Hair follicular keratinocyte (primary cell): ENCODE results near the gene KRT23. TPM values are rescaled to one million over a fixed set of nuclear protein-coding genes. Genes with fewer than 3 reads are reported as not detected.

ENCODE experiments used
- total RNA-seq: library from RNA; depleted of rRNA; stranded (reverse); fragments of >200 nt; gene quantifications from 2 replicates; pipeline ENCODE4 v1.2.3, GENCODE V29; 2015

KRT23 gene, protein sequence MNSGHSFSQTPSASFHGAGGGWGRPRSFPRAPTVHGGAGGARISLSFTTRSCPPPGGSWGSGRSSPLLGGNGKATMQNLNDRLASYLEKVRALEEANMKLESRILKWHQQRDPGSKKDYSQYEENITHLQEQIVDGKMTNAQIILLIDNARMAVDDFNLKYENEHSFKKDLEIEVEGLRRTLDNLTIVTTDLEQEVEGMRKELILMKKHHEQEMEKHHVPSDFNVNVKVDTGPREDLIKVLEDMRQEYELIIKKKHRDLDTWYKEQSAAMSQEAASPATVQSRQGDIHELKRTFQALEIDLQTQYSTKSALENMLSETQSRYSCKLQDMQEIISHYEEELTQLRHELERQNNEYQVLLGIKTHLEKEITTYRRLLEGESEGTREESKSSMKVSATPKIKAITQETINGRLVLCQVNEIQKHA
- 1.2 and 2.6 TPM in 2 replicates for total RNA-seq

DNA sequence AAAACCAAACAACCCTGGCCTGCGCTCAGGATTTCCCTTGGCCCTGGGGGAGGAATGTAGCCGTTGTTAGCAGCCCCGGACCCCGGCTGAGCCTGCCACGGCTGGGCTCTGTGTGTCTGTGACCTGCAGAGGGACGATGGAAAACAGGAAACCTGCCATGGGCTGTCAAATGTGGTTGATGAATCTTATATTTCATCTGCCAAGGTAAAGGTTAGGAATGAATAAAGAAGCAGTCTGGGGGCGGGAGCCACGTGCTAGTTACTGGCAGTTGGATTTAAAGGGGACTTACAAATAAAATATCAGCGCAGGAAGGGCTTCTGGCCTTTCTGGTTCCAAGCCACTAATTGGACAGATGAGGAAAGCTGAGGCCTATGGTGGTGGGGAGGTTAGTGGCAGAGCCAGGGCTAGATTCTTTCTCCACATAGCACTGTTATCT, at the start of gene KRT23:
Gene KRT23 (minus strand): TSS at position 263 of the 436 bp plus-strand sequence. CDS start 1,043 bp downstream, outside the sequence.

DNA sequence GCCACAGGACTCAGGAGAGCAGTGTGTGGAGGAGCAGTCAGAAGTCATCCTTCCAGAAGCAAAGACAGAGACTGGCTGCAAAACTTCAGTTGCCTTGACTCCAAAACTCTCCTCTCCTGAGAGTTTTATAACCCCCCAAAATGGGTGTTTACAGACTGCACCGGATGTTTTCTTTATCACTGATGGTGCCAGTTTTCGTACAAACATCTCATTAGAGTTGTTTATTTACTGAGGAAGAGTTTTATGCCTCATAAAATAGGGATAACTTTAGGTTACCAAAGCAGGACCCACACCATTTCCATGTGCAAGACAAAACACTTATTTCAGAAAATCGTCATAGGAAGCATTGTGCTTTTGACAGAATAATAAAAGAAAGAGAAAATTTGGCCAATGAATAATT, 46.8 kb upstream of the KRT23 start, which contains the start of gene KRT40:
Gene KRT40 (minus strand): TSS at position 101 of the 400 bp plus-strand sequence. CDS start 53 bp downstream, at position 48.

GRCh38 chr17:40966848-40967247, 29.4 kb upstream of the KRT23 start, which contains the start of gene KRT39:
Gene KRT39, minus strand, starts transcription at chr17:40966948. Its CDS starts 92 bp downstream, at chr17:40966856.

GRCh38 chr17:40884708-40885512, 52.5 kb downstream of the KRT23 start, which contains the start of gene KRT20:
Gene KRT20, minus strand, starts transcription at chr17:40885242. Its CDS starts 57 bp downstream, at chr17:40885185.

Other genes starting within 250 kb of the KRT23 start
- gene KRT24, start 233.9 kb downstream of the KRT23 start, total RNA-seq = not detected in 2 replicates
- gene KRT25, start 182.3 kb downstream of the KRT23 start, total RNA-seq = not detected in 2 replicates
- not detected in 2 replicates for gene KRT26, start 165.4 kb downstream of the KRT23 start, total RNA-seq
- not detected in 2 replicates for gene KRT27, start 155.1 kb downstream of the KRT23 start, total RNA-seq
- not detected in 2 replicates for gene KRT28, start 137.7 kb downstream of the KRT23 start, total RNA-seq
- gene KRT10, start 115.0 kb downstream of the KRT23 start, total RNA-seq = 6.3 and 28.4 TPM in 2 replicates
- gene KRT12, start 70.4 kb downstream of the KRT23 start, total RNA-seq = not detected in 2 replicates
- not detected in 2 replicates for gene KRT20, start 52.4 kb downstream of the KRT23 start, total RNA-seq
- gene KRT39, start 29.3 kb upstream of the KRT23 start, total RNA-seq = not detected in 2 replicates
- gene KRT40, start 46.7 kb upstream of the KRT23 start, total RNA-seq = not detected in 2 replicates
- not detected in 2 replicates for gene KRTAP3-3, start 56.5 kb upstream of the KRT23 start, total RNA-seq
- not detected in 2 replicates for gene KRTAP3-2, start 62.3 kb upstream of the KRT23 start, total RNA-seq
- not detected in 2 replicates for gene KRTAP3-1, start 71.5 kb upstream of the KRT23 start, total RNA-seq
- gene KRTAP1-5, start 89.6 kb upstream of the KRT23 start, total RNA-seq = not detected in 2 replicates
- not detected in 2 replicates for gene KRTAP1-4, start 92.5 kb upstream of the KRT23 start, total RNA-seq
- not detected in 2 replicates for gene KRTAP1-3, start 97.2 kb upstream of the KRT23 start, total RNA-seq
- not detected in 2 replicates for gene KRTAP1-1, start 103.8 kb upstream of the KRT23 start, total RNA-seq
- gene KRTAP2-1, start 109.7 kb upstream of the KRT23 start, total RNA-seq = not detected in 2 replicates
- not detected in 2 replicates for gene KRTAP2-2, start 117.6 kb upstream of the KRT23 start, total RNA-seq
- 0.15 and 0.62 TPM in 2 replicates for gene KRTAP2-3, start 122.5 kb upstream of the KRT23 start, total RNA-seq
- not detected in 2 replicates for gene KRTAP2-4, start 128.2 kb upstream of the KRT23 start, total RNA-seq
- not detected in 2 replicates for gene KRTAP4-7, start 146.5 kb upstream of the KRT23 start, total RNA-seq
- gene KRTAP4-8, start 160.5 kb upstream of the KRT23 start, total RNA-seq = not detected in 2 replicates
- gene KRTAP4-16, start 164.6 kb upstream of the KRT23 start, total RNA-seq = not detected in 2 replicates
- not detected in 2 replicates for gene KRTAP4-9, start 167.7 kb upstream of the KRT23 start, total RNA-seq
- gene KRTAP4-11, start 180.7 kb upstream of the KRT23 start, total RNA-seq = not detected in 2 replicates
- not detected in 2 replicates for gene KRTAP4-12, start 186.5 kb upstream of the KRT23 start, total RNA-seq
- gene KRTAP4-6, start 202.9 kb upstream of the KRT23 start, total RNA-seq = not detected in 2 replicates
- gene KRTAP4-5, start 212.2 kb upstream of the KRT23 start, total RNA-seq = not detected in 2 replicates
- gene KRTAP4-4, start 223.1 kb upstream of the KRT23 start, total RNA-seq = not detected in 2 replicates
- gene KRTAP4-3, start 230.6 kb upstream of the KRT23 start, total RNA-seq = not detected in 2 replicates
- not detected in 2 replicates for gene KRTAP4-2, start 240.6 kb upstream of the KRT23 start, total RNA-seq
- gene KRTAP4-1, start 247.3 kb upstream of the KRT23 start, total RNA-seq = not detected in 2 replicates